GM18507 (cell line): ENCODE data around the gene TBC1D3K.
"Not testable (repeated sequence)": the region's sequence is repeated elsewhere in the genome, so short reads cannot be mapped to it uniquely, and the experiment has no call there.

Source experiments
- DNase-seq: peaks from one replicate; pipeline ENCODE4 v3.0.0; 2011; ENCODE audit warnings: low read depth; ENCODE audit not compliant: insufficient read length; ENCODE audit errors: extremely low spot score
- FAIRE-seq: peaks from 2 replicates; lab custom pipeline; 2011; peaks lifted over from hg19 to GRCh38; lab: Jason Lieb, UNC

TBC1D3K gene

GRCh38 chr17:37924115-37924514, at the start of gene TBC1D3K:
TBC1D3K (plus strand) TSS chr17:37924415; CDS start chr17:37926000, 1,585 bp downstream.
- DNase-seq, FAIRE-seq: not testable (repeated sequence)

- no peak for DNase-seq
- FAIRE-seq = no peak
These were observed 39.7 kb upstream of the TBC1D3K start for GRCh38 chr17:37884516-37884915.

GRCh38 chr17:37885136-37885535, 39.1 kb upstream of the TBC1D3K start:
- DNase-seq (no peak), FAIRE-seq (no peak)

DNA sequence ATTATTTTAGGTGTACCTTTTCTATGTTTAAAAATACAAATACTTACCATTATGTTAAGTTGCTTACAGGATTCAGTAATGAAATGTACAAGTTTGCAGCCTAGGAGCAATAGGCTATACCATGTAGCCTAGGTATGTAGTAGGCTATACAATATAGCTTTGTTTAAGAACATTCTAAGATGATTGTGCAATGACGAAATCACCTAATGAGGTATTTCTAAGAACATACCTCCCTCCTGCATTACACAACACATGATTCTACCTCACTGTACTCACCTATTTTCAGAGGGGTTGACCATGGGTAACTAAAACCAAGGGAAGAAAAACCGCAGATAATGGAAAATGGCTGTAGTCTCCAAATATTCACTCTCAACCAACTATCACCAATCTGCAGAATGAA, 35.3 kb upstream of the TBC1D3K start:
- FAIRE-seq (no peak), DNase-seq (no peak)

DNA sequence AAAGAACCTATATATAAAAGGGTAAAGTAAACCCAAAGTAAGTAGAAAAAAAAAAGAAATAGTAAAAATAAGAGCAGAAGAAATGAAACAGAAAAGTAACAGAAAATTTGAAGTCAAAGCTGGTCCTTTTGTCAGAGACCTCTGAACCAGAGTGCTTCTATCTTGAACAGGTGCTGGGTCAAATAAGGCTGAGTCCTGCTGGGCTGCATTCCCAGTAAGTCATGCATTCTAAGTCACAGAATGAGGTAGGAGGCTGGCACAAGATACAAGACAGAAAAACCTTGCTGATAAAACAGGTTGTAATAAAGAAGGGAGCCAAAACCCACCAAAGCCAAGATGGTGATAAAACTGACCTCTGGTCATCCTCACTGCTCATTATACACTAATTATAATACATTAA, 27.3 kb upstream of the TBC1D3K start:
- FAIRE-seq = not testable (repeated sequence)

More for the DNA sequence above, 27.3 kb upstream of the TBC1D3K start:
- not testable (repeated sequence) for DNase-seq
